ENCODE results near the gene MACROD2. TPM values are rescaled to one million over a fixed set of nuclear protein-coding genes. Genes with fewer than 3 reads are reported as not detected.

The MACROD2 gene
- total RNA-seq, 1 experiment from 2014 or later: 1.6 TPM

DNA sequence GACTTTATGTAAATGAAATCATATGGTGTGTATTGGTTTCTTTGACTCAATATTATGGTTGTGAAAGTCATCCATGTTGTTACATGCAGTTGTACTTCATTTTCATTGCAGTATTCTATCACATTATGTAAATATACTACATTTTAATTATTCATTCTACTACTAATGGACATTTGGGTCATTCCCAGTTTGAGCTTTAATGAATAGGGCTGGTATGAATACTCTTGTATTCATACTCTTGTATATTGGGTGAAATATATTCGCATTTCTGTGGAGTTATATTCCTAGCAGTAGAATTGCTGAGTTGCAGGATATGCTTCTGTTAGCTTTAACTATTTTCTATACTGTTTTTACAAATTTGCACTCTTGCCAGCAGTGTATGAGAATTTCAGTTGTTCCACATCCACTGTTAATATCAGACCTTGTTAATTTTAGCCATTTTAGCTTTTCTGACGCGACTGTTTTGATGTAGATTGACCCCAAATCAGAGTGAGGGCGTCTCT, 1633.6 kb downstream of the MACROD2 start:
- H4K5ac ChIP-seq (ENCODE audit: insufficient read length, low read depth, low read length): no peak overlapping the region
- no peaks in the 10 kb centered on the region for H3K27me3 ChIP-seq (ENCODE audit: insufficient read depth, low read length)
- Mint-ChIP-seq H3K27ac (no peak overlapping the region), H3K4me1 (peaks cover 33 to 51% of the 10 kb centered on the region in 2 experiments), H3K36me3 (ENCODE audit: insufficient read depth in 1 of 3, low read depth in 3 of 3) (peaks cover 0 to 2% (median 2%) of the 10 kb centered on the region in 3 experiments; a peak in 4 of 7 replicates), H3K4me3 (no peak overlapping the region), H3K9me3 (no peaks in the 10 kb centered on the region; a peak in 2 of 5 replicates), H3K27me3 (ENCODE audit: low read depth) (no peaks in the 10 kb centered on the region)
- H3K56ac ChIP-seq (ENCODE audit: insufficient read length, low read depth, low read length): no peak overlapping the region
- H3K79me1 ChIP-seq (ENCODE audit: insufficient read depth, low read depth, low read length, poor library complexity, severe bottlenecking): no peaks in the 10 kb centered on the region
- no peak overlapping the region for H3T11ph ChIP-seq (ENCODE audit: low read length)
- no peak overlapping the region for H2BK5ac ChIP-seq (ENCODE audit: insufficient read length, low read length)
- H3K79me2 ChIP-seq (ENCODE audit: insufficient read depth, low read length): no peaks in the 10 kb centered on the region
- H4K8ac ChIP-seq (replicated peaks; ENCODE audit: insufficient read length, low read depth, low read length): no peak overlapping the region
- peaks cover 5% of the 10 kb centered on the region; the same call in 1 of the 2 replicates for H3K4me1 ChIP-seq (ENCODE audit: insufficient read depth, low read length)
- H3K4ac ChIP-seq (ENCODE audit: low read depth, low read length): no peak overlapping the region
- no peaks in the 10 kb centered on the region for H4K20me1 ChIP-seq (ENCODE audit: control insufficient read depth, insufficient read depth, insufficient read length)
- no peak overlapping the region for H3K14ac ChIP-seq (ENCODE audit: insufficient read depth, low read length)
- no CpG with 5 or more reads among the region's 4 CpGs for WGBS (ENCODE audit: extremely low coverage, insufficient read length, low lambda C conversion rate)
- no peak overlapping the region for H2BK20ac ChIP-seq (ENCODE audit: low read depth, low read length, poor library complexity, severe bottlenecking)
- H2AK5ac ChIP-seq (ENCODE audit: insufficient read length, low read length): no peak overlapping the region
- no peak overlapping the region for H3K23ac ChIP-seq (ENCODE audit: insufficient read length, low read depth, low read length)
- TF ChIP-seq, protein P1, sequence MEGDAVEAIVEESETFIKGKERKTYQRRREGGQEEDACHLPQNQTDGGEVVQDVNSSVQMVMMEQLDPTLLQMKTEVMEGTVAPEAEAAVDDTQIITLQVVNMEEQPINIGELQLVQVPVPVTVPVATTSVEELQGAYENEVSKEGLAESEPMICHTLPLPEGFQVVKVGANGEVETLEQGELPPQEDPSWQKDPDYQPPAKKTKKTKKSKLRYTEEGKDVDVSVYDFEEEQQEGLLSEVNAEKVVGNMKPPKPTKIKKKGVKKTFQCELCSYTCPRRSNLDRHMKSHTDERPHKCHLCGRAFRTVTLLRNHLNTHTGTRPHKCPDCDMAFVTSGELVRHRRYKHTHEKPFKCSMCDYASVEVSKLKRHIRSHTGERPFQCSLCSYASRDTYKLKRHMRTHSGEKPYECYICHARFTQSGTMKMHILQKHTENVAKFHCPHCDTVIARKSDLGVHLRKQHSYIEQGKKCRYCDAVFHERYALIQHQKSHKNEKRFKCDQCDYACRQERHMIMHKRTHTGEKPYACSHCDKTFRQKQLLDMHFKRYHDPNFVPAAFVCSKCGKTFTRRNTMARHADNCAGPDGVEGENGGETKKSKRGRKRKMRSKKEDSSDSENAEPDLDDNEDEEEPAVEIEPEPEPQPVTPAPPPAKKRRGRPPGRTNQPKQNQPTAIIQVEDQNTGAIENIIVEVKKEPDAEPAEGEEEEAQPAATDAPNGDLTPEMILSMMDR (conservative IDR thresholded peaks at IDR 0.05): no peak
- no peaks in the 10 kb centered on the region for H3K23me2 ChIP-seq (ENCODE audit: insufficient read length, low read depth, low read length, poor library complexity, severe bottlenecking)
- H4K91ac ChIP-seq (ENCODE audit: insufficient read length, low read depth, low read length): no peak overlapping the region
- DNase-seq: no peak
- no peak overlapping the region for H3K27ac ChIP-seq (ENCODE audit: insufficient read length, low read depth, low read length)
- no peak overlapping the region for H2BK15ac ChIP-seq (ENCODE audit: low read depth, low read length)
- no peak overlapping the region for H3K4me2 ChIP-seq (ENCODE audit: insufficient read depth, insufficient read length, low read length)
- no peak overlapping the region for H3K18ac ChIP-seq (ENCODE audit: insufficient read length, low read depth, low read length)
- no peak overlapping the region for H2BK12ac ChIP-seq (ENCODE audit: insufficient read length, low read depth, low read length)
- no peak overlapping the region for H3K9ac ChIP-seq (ENCODE audit: extremely low read depth, insufficient read length, low read length)
- no peak overlapping the region for H2BK120ac ChIP-seq (ENCODE audit: low read depth, low read length, poor library complexity, severe bottlenecking)
- H3K9me3 ChIP-seq (ENCODE audit: control insufficient read depth, low read depth, low read length): no peaks in the 10 kb centered on the region
- no peak overlapping the region for H2AFZ ChIP-seq (ENCODE audit: low read length)

Data from H9 (cell line).